HepG2 (cell line): ENCODE measurements around the gene FBXL12. TPM values are rescaled to one million over a fixed set of nuclear protein-coding genes. Genes with fewer than 3 reads are reported as not detected.

Experiments
- AGO1 ChIP-seq: fragments of 200-400 bp; formaldehyde crosslinking; IDR thresholded peaks from 2 replicates; pipeline ENCODE4 v1.6.1; 2017; ENCODE audit warnings: mild to moderate bottlenecking, low read depth, low read length, moderate library complexity; ENCODE audit not compliant: poor library complexity, severe bottlenecking
- ASH2L ChIP-seq: fragments of 300-600, 200-600 bp; sonication (generic); IDR thresholded peaks from 2 replicates; pipeline ENCODE4 v1.7.0; 2017; ENCODE audit warnings: low read depth, mild to moderate bottlenecking, moderate library complexity, mixed read lengths, low read length; ENCODE audit not compliant: insufficient read length
- HNF1A ChIP-seq, 2 experiments: sonication (generic) in 1 of 2; formaldehyde crosslinking in 1 of 2; IDR thresholded peaks; 2 replicates each; pipeline versions ENCODE4 v1.4.0 to v1.6.1; 2016 to 2020; ENCODE audit warnings: borderline replicate concordance in 1 of 2, low read depth in 1 of 2, mild to moderate bottlenecking in 1 of 2, missing genetic modification reagents in 1 of 2
- MXD3 ChIP-seq: IDR thresholded peaks from 2 replicates; pipeline ENCODE4 v1.6.1; 2016; ENCODE audit warnings: mild to moderate bottlenecking, missing biosample characterization, missing genetic modification reagents
- PHF8 ChIP-seq: sonication (generic); formaldehyde crosslinking; IDR thresholded peaks from 2 replicates; pipeline ENCODE4 v1.5.0; 2020; ENCODE audit warnings: missing genetic modification reagents
- PITX1 ChIP-seq: sonication (generic); formaldehyde crosslinking; IDR thresholded peaks from 2 replicates; pipeline ENCODE4 v1.5.1; 2020; ENCODE audit warnings: mild to moderate bottlenecking, missing genetic modification reagents
- POLR2A ChIP-seq, 2 experiments: IDR thresholded peaks; 2 replicates each; pipeline ENCODE4 v1.6.1; 2011; ENCODE audit warnings: low read depth in 2 of 2, low read length in 2 of 2, mild to moderate bottlenecking in 1 of 2, moderate library complexity in 1 of 2; ENCODE audit not compliant: insufficient read depth in 1 of 2
- SKI ChIP-seq: fragments of 450-650 bp; IDR thresholded peaks from one replicate; pipeline ENCODE4 v1.6.1; 2018; ENCODE audit warnings: mild to moderate bottlenecking; ENCODE audit not compliant: partially characterized antibody
- SKIL ChIP-seq: sonication (generic); formaldehyde crosslinking; IDR thresholded peaks from 2 replicates; pipeline ENCODE4 v1.8.0; 2022; ENCODE audit warnings: missing genetic modification reagents, mild to moderate bottlenecking, moderate library complexity, borderline replicate concordance
- SMAD3 ChIP-seq: sonication (generic); formaldehyde crosslinking; IDR thresholded peaks from 2 replicates; pipeline ENCODE4 v1.4.0; 2020; ENCODE audit warnings: missing genetic modification reagents
- ZKSCAN8 ChIP-seq: IDR thresholded peaks from 2 replicates; pipeline ENCODE4 v1.6.1; 2016; ENCODE audit warnings: borderline replicate concordance, missing genetic modification reagents, missing compliant biosample characterization
- ZNF292 ChIP-seq: sonication (generic); formaldehyde crosslinking; IDR thresholded peaks from 2 replicates; pipeline ENCODE4 v1.8.1; 2022; ENCODE audit warnings: mild to moderate bottlenecking, low read depth, missing genetic modification reagents, borderline replicate concordance
- ZNF609 ChIP-seq: sonication (generic); formaldehyde crosslinking; IDR thresholded peaks from 2 replicates; pipeline ENCODE4 v1.4.0; 2020; ENCODE audit warnings: mild to moderate bottlenecking, missing genetic modification reagents, borderline replicate concordance
- polyA plus RNA-seq, 8 experiments: library from polyadenylated mRNA; depleted of rRNA in 3 of 8; stranded (reverse) in 7 of 8; unstranded in 1 of 8; fragments of >200 nt; fragmentation: Illumina TruSeq in 4 of 8; extraction: Trizol in 4 of 8; gene quantifications; 2 replicates each; pipeline versions ENCODE4 v1.2.1 to v1.2.3, GENCODE V29; 2011 to 2016; ENCODE audit warnings: low read depth in 4 of 8, missing spikeins in 1 of 8, mixed read lengths in 1 of 8; ENCODE audit not compliant: insufficient read depth in 1 of 8
- total RNA-seq, 5 experiments: library from RNA; depleted of rRNA; stranded (reverse); fragments of >200 nt; fragmentation: Illumina TruSeq; extraction: Trizol; gene quantifications; 2 replicates each; pipeline ENCODE4 v1.2.3, GENCODE V29; 2016; ENCODE audit warnings: low read depth in 1 of 5

FBXL12 gene
- total and polyA plus RNA-seq, 2 of the 13 experiments (the other 11 are each of a cell fraction or from before 2014, with no cell fraction given): 20.4 to 23.1 TPM

GRCh38 chr19:9785367-9786331 is 33.2 kb downstream of the FBXL12 start (continued):
- TF ChIP-seq PITX1 (CRISPR knock-in tag) (0 out of 2 replicates have a peak, but pooled peaks have one; percentile 19), HNF1A (IDR thresholded peaks at IDR 0.05; ENCODE audit: low read depth) (no peak), HNF1A (CRISPR knock-in tag; IDR thresholded peaks at IDR 0.05; ENCODE audit: borderline replicate concordance) (0 out of 2 replicates have a peak, but pooled peaks have one; percentile 13), SMAD3 (CRISPR knock-in tag) (no peak), SKI (peak; percentile 30), ASH2L (peak; percentile 74), ZKSCAN8 (CRISPR knock-in tag) (no peak), POLR2A (IDR thresholded peaks at IDR 0.05; ENCODE audit: insufficient read depth in 1 of 2, low read depth in 2 of 2, low read length in 2 of 2) (peak; percentile 54 to 85), MXD3 (CRISPR knock-in tag) (no peak), AGO1 (peak; percentile 64), ZNF609 (peak; percentile 25; the same call in 1 of the 2 replicates), PHF8 (peak; percentile 87), SKIL (CRISPR knock-in tag) (peak; percentile 61), ZNF292 (CRISPR knock-in tag) (0 out of 2 replicates have a peak, but pooled peaks have one; percentile 34)
